H54 (cell line): ENCODE data around the gene RPS6KA3.
"Not testable (repeated sequence)": the region's sequence is repeated elsewhere in the genome, so short reads cannot be mapped to it uniquely, and the experiment has no call there.

Experiments used
- DNase-seq: peaks from one replicate; pipeline ENCODE4 v3.0.0; 2011; ENCODE audit warnings: low spot score, mixed read lengths; ENCODE audit not compliant: insufficient read length
- FAIRE-seq: peaks from 3 replicates; lab custom pipeline; 2011; peaks lifted over from hg19 to GRCh38; lab: Jason Lieb, UNC
- POLR2A ChIP-seq: IDR thresholded peaks from 2 replicates; pipeline ENCODE4 v1.6.1; 2011; ENCODE audit warnings: low read depth, mild to moderate bottlenecking, low read length

The RPS6KA3 gene

DNA sequence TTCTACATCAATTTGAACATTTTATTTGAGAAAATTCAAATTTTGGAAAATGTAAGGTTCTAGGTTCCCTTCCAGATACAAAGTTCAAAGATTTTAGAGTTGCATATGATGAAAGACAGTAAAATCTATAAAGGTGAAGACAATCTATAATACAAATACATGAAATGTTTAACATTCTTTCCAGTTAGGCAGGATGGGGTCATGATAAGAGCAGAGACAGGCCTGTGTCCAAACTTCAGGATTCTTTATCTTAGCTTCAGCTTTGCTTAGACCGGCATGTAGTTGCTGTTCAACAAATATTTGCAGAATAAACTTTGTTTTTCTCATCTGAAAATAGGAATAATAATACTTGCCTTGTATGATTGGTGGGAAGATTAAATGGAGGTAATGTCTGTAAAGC lies 4.5 kb upstream of the RPS6KA3 start:
- DNase-seq: no peak
- TF ChIP-seq POLR2A: no peak
- FAIRE-seq: no peak

DNA sequence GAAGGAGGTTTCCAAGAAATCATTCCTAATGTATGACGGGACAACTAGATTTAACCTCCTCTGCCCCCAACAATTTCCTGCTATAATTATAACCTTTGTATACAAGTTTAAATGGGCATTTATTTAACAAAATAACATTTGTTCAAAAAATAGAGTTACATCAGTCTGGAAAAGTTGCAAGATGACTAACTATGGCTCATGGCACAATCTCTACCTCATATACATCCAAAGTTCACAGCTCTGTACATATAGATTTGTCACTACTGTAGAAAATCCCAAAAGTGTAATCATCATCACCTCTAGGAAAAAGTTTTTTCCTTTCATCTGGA lies 3.8 kb upstream of the RPS6KA3 start:
- DNase-seq (no peak), FAIRE-seq (no peak)

DNA sequence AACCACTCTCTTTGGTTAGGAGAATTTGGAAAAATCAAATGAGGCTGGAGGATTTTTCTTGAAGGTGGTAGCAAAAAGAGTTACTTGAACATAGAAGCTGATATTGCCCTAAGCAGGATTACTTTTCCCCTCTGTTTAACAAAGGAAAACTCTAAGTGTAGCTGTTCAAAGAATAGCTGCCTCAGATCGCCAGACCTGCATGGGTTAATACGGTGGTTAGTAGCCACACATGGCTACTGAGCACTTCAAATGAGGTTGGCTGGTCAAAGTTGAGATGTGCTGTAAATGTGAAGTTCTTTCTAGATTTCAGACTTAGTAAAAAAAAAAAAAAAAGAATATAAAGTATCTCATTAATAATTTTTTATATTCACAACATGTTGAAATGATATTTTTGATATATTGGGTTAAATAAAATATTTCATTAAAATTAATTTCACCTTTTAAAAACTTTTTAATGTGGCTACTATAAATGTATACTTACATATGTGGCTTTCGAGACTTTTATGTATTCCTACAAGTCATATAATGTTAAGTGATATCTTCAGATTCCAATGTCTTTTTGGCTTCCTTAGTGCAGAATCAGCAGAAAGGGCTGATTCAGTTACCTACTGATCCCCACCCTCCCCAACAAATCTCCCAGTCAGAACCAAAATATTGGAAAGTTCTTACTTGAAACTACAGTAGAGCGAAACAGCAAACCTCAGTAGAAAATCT lies 3.3 kb upstream of the RPS6KA3 start:
- no peak for TF ChIP-seq POLR2A
- no peak for DNase-seq
- FAIRE-seq: no peak

More for the DNA sequence above, 3.8 kb upstream of the RPS6KA3 start:
- TF ChIP-seq POLR2A: no peak

GRCh38 chrX:20267931-20268701 lies 1.4 kb upstream of the RPS6KA3 start:
- TF ChIP-seq POLR2A: no peak
- no peak for FAIRE-seq
- DNase-seq: no peak

DNA sequence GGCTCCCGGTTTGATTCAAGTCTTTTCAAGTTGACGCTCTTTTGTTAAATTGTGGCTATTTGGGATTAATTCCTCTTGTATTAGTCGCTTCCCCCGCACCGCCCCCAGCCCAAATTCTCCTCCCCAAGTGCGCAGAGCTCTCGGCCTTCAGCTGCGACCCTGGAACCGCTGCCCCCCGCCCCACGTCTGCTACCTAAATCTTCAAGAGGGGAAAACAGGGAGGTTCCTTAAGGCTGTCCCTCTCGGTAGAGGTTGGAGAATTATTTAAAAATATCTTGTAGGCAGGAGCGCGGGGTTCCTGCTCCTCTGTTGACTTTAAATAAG lies 860 bp upstream of the RPS6KA3 start:
- FAIRE-seq: no peak
- DNase-seq: no peak
- TF ChIP-seq POLR2A: no peak

GRCh38 chrX:20265726-20266681 lies 705 bp downstream of the RPS6KA3 start:
- FAIRE-seq (no peak), DNase-seq (no peak)
- no peak for TF ChIP-seq POLR2A

DNA sequence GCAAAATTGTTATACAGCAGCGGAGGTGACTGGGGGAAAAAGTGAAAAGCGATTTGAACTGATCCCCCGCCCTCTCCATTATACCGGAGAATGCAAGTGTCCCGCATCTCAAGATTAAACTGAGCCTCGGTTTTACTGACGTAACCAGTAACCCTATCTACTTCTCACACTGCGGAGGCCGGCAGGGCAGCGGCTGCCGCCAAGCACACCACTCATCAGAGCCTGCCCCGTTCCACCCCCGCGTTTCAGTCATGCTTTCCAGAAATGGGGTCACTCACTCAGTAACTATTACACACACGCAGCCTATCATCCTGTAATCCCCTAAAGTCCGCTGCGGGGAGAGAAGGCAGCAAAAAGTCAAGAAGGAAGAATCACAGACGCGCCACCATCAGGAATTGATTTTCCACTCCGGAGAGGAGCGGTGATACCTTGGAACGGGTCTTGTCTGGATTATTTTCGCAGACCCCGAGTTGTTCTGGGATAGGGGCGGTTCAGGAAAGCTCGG lies 1.4 kb downstream of the RPS6KA3 start:
- no peak for FAIRE-seq

DNA sequence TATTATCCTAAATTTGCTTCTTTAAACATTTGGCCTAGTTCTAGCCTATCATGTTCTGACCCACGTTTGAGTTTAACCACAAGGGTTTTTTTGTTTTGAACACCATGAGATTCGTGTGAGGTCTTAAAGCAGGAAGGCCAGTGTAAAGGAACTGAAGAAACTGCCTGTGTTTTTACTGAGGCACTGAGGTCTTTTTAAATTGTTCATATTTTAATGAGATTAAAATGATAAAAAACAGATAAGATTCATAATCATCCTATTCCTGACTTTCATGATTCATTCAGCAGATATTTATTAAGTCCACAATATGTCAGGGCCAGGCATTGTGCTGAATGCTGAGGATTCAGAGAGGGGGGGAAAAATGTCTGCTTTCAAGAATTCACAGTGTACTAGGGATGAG lies 3.2 kb downstream of the RPS6KA3 start:
- DNase-seq: no peak
- no peak for FAIRE-seq
- no peak for TF ChIP-seq POLR2A

More for the DNA sequence above, 1.4 kb downstream of the RPS6KA3 start:
- DNase-seq: no peak
- TF ChIP-seq POLR2A: no peak

- FAIRE-seq (no peak), DNase-seq (no peak)
- no peak for TF ChIP-seq POLR2A
Observed at GRCh38 chrX:20260885-20261284, 5.8 kb downstream of the RPS6KA3 start.

DNA sequence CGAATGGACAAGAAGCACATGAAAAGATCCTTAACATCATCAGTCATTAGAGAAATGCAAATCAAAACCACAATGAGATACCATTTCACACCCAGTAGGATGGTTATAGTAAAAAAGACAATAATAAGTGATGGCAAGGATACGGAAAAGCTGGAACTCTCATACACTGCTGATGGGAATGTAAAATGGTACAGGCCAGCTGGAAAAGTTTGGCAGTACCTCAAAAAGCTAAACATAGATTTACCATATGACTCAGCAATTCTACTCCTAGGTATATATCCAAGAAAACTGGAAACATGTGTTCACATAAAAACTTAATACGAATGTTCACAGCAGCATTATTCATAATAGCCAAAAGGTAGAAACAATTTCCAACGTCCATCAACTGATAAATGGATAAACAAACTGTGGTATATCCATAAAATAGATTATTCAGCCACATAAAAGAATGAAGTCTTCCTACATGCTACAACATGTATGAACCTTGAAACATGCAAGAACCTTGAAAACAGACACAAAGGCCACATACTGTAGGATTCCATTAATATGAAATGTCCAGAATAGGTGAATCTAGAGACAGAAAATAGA lies 11.9 kb downstream of the RPS6KA3 start:
- TF ChIP-seq POLR2A: no peak
- FAIRE-seq: no peak
- no peak for DNase-seq

DNA sequence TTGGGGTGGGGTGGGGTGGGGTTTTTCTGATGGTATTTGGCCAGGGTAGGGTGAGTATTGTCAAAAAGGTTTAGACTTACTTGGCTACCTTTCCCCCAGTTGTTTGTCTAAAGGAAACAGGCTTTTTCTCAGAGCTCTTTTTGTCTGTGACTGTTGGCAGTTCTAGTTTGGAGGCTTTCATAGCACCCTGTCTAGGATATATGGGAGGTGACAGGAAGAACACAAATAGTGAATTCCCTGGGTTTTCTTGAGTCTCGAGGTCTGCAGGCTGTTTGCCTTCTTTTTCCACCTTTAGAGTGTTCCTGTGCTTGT lies 13.5 kb downstream of the RPS6KA3 start:
- no peak for DNase-seq
- no peak for FAIRE-seq
- no peak for TF ChIP-seq POLR2A

GRCh38 chrX:20252381-20253231 lies 14.1 kb downstream of the RPS6KA3 start:
- DNase-seq: no peak
- no peak for TF ChIP-seq POLR2A
- no peak for FAIRE-seq

GRCh38 chrX:20251691-20252090 lies 15.0 kb downstream of the RPS6KA3 start:
- DNase-seq (no peak), FAIRE-seq (no peak)
- no peak for TF ChIP-seq POLR2A

- FAIRE-seq, DNase-seq: not testable (repeated sequence)
Observed at GRCh38 chrX:20250146-20250545, 16.6 kb downstream of the RPS6KA3 start.
